ENCODE measurements around the gene WDR54.
A peak's percentile ranks its signal among the peaks of the same experiment; 100 is the strongest.

WDR54 gene

GRCh38 chr2:74421221-74421870 is at the start of gene WDR54, which contains the start of gene C2orf81:
WDR54 (plus strand) TSS chr2:74421730; CDS start chr2:74422154, 424 bp downstream.
C2orf81 (minus strand) TSS chr2:74421619; CDS start chr2:74421560, 59 bp downstream.
- DNase-seq (ENCODE audit: low spot score) = peak; percentile 96

GRCh38 chr2:74372674-74373073 is 48.9 kb upstream of the WDR54 start:
- DNase-seq (ENCODE audit: low spot score) = no peak

GRCh38 chr2:74373221-74373676 is 48.3 kb upstream of the WDR54 start:
- DNase-seq (ENCODE audit: low spot score) = no peak

GRCh38 chr2:74373985-74374384 is 47.5 kb upstream of the WDR54 start:
- no peak for DNase-seq (ENCODE audit: low spot score)

GRCh38 chr2:74374509-74375205 is 46.9 kb upstream of the WDR54 start:
- DNase-seq (ENCODE audit: low spot score) = no peak

- DNase-seq (ENCODE audit: low spot score) = no peak
Observed at GRCh38 chr2:74375838-74376237, 45.7 kb upstream of the WDR54 start.

- no peak for DNase-seq (ENCODE audit: low spot score)
Observed at GRCh38 chr2:74378007-74378406, 43.5 kb upstream of the WDR54 start.

- DNase-seq (ENCODE audit: low spot score) = peak; percentile 3
Observed at GRCh38 chr2:74379851-74380789, 41.4 kb upstream of the WDR54 start, which contains the start of gene DCTN1. DCTN1 (minus strand) TSS chr2:74380311; CDS start chr2:74380037, 274 bp downstream.

GRCh38 chr2:74381751-74382150 is 39.8 kb upstream of the WDR54 start:
- DNase-seq (ENCODE audit: low spot score) = no peak

- DNase-seq (ENCODE audit: low spot score) = no peak
Observed at GRCh38 chr2:74383254-74383653, 38.3 kb upstream of the WDR54 start.

- DNase-seq (ENCODE audit: low spot score) = no peak
Observed at GRCh38 chr2:74384051-74384450, 37.5 kb upstream of the WDR54 start.

- DNase-seq (ENCODE audit: low spot score) = no peak
Observed at GRCh38 chr2:74385396-74385795, 36.1 kb upstream of the WDR54 start.

GRCh38 chr2:74387346-74387745 is 34.2 kb upstream of the WDR54 start:
- peak; percentile 52 for DNase-seq (ENCODE audit: low spot score)

GRCh38 chr2:74390606-74391005 is 30.9 kb upstream of the WDR54 start:
- DNase-seq (ENCODE audit: low spot score) = no peak

GRCh38 chr2:74391209-74391579 is 30.3 kb upstream of the WDR54 start:
- peak; percentile 9 for DNase-seq (ENCODE audit: low spot score)

- DNase-seq (ENCODE audit: low spot score) = peak; percentile 95
Observed at GRCh38 chr2:74391580-74392448, 29.7 kb upstream of the WDR54 start.

GRCh38 chr2:74392449-74392743 is 29.1 kb upstream of the WDR54 start:
- no peak for DNase-seq (ENCODE audit: low spot score)

- DNase-seq (ENCODE audit: low spot score) = no peak
Observed at GRCh38 chr2:74393525-74393924, 28.0 kb upstream of the WDR54 start.

- no peak for DNase-seq (ENCODE audit: low spot score)
Observed at GRCh38 chr2:74396149-74396548, 25.4 kb upstream of the WDR54 start.

GRCh38 chr2:74399785-74400184 is 21.7 kb upstream of the WDR54 start:
- peak; percentile 30 for DNase-seq (ENCODE audit: low spot score)

GRCh38 chr2:74401891-74402290 is 19.6 kb upstream of the WDR54 start:
- no peak for DNase-seq (ENCODE audit: low spot score)

GRCh38 chr2:74406035-74406434 is 15.5 kb upstream of the WDR54 start:
- no peak for DNase-seq (ENCODE audit: low spot score)
